Activated T-helper 2 cell treated with anti-CD3 and anti-CD28 coated beads, Interferon-gamma antibody, Interleukin-2, Interleukin-4, amounts not matched to agents 10 μg/mL and 5 μg/mL and 100 μg/mL, durations not matched to agents 14 hours and 24 hours and 36 hours (primary cell): ENCODE measurements around the gene TMPO. TPM values are rescaled to one million over a fixed set of nuclear protein-coding genes. Genes with fewer than 3 reads are reported as not detected.
"Not testable (repeated sequence)": the region's sequence is repeated elsewhere in the genome, so short reads cannot be mapped to it uniquely, and the experiment has no call there.

Source experiments
- DNase-seq: peaks from one replicate; pipeline ENCODE4 v3.0.0; 2021; ENCODE audit warnings: low spot score
- H3K27ac Mint-ChIP-seq: one replicate; pipeline ENCODE4 v1.8.0; 2021; ENCODE audit warnings: mixed read lengths
- H3K27me3 Mint-ChIP-seq: one replicate; pipeline ENCODE4 v1.8.0; 2021; ENCODE audit warnings: low read depth, mixed read lengths
- H3K36me3 Mint-ChIP-seq: one replicate; pipeline ENCODE4 v1.8.0; 2021; ENCODE audit warnings: low read depth, mixed read lengths
- H3K4me1 Mint-ChIP-seq: one replicate; pipeline ENCODE4 v1.8.0; 2021; ENCODE audit warnings: low read depth, mixed read lengths
- H3K4me3 Mint-ChIP-seq: one replicate; pipeline ENCODE4 v1.8.0; 2021; ENCODE audit warnings: low read depth, mild to moderate bottlenecking, moderate library complexity, mixed read lengths
- H3K9me3 Mint-ChIP-seq: one replicate; pipeline ENCODE4 v1.8.0; 2021; ENCODE audit warnings: mixed read lengths
- intact Hi-C: fragments of 100-400 bp; cut with micrococcal nuclease; formaldehyde crosslinking; loops from one replicate; pipeline ENCODE4 v1.15.1; 2023
- total RNA-seq: library from RNA; stranded (reverse); gene quantifications from 2 replicates; pipeline ENCODE4 v1.2.3, GENCODE V29; 2022

The TMPO gene
- total RNA-seq, 1 donor from 2014 or later: 384 TPM

DNA sequence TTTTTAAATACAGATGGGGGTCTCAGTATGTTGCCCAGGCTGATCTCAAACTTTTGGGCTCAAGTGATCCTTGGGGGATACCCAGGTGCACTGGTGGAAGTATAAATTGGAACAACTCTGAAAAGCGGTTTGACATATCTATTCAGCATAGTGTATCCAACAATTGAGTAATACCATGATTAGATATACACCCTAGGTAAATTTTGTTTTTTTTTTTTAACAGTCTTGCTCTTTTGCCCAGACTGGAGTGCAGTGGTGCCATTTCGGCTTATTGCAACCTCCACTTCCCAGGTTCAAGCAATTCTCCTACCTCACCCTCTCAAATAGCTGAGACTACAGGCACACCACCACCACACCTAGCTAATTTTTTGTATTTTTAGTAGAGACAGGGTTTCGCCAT lies 46.5 kb downstream of the TMPO start:
- H3K27me3 Mint-ChIP-seq: no peaks in the 10 kb centered on the region
- intact Hi-C loops: no loop called here
- H3K4me3 Mint-ChIP-seq: no peak overlapping the region
- no peaks in the 10 kb centered on the region for H3K36me3 Mint-ChIP-seq
- H3K9me3 Mint-ChIP-seq: no peaks in the 10 kb centered on the region
- H3K4me1 Mint-ChIP-seq: peaks cover 4% of the 10 kb centered on the region
- DNase-seq: no peak
- no peak overlapping the region for H3K27ac Mint-ChIP-seq

DNA sequence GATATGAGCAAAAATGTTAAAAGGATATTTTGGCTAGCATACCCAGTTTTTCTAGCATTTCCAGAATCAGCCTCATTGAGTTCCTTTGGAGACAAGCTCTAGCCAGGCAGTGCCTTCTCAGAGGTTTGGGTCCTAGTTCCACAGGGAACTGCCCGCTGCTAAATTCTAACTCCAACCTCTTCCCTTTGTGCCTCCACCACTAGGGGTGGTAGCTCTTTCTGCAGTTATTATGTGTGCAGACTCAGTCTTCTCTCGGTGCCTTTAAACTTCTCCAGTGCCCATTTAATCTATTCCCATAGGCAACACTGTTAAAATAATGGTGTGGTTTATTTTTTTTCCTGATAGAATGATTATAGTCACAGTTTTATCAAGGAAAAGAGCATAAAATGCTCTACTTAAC lies 56.6 kb downstream of the TMPO start:
- DNase-seq: no peak
- Mint-ChIP-seq H3K36me3 (no peaks in the 10 kb centered on the region), H3K4me3 (no peak overlapping the region), H3K27ac (no peak overlapping the region), H3K4me1 (no peaks in the 10 kb centered on the region), H3K27me3 (no peaks in the 10 kb centered on the region), H3K9me3 (no peaks in the 10 kb centered on the region)
- intact Hi-C loops: no loop called here

DNA sequence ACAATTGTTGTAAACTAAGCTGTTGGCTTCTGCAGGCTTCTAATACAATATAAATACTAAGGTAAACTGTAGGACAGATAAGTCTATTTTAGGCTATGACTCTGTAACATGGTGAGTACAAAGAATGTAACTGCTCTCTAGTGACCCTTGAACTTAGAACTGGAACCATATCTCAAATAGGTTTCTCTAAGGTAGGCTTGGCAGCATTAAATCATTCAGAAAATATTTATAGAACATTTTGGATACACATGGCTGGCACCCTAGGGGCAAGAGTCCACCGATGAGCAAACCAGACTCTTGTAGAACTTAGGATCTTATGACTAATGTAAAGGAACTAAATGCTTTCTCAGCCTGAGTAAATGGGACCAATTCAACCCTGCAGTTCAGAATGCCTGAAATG lies 58.7 kb downstream of the TMPO start:
- Mint-ChIP-seq H3K4me3 (no peak overlapping the region), H3K4me1 (no peaks in the 10 kb centered on the region), H3K9me3 (no peaks in the 10 kb centered on the region), H3K27ac (no peak overlapping the region), H3K27me3 (no peaks in the 10 kb centered on the region), H3K36me3 (no peaks in the 10 kb centered on the region)
- intact Hi-C loops: no loop called here
- DNase-seq: no peak

DNA sequence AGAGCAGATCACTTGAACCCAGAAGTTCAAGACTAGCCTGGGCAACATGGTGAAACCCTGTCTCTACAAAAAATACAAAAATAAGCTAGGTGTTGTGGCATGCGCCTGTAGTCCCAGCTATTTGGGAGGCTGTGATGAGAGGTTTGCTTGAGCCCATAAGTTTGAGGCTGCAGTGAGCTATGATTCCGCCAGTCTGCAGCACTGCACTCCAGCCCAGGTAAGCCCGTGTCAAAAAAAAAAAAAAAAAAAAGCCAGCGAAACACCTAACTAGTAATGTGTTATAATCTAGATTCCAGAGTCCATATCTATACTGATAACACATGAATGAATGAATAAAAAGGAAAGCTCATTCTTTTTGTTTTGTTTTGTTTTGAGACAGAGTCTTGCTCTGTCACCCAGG lies 59.6 kb downstream of the TMPO start:
- no peak overlapping the region for H3K4me3 Mint-ChIP-seq
- H3K36me3 Mint-ChIP-seq: no peaks in the 10 kb centered on the region
- no peaks in the 10 kb centered on the region for H3K9me3 Mint-ChIP-seq
- H3K27me3 Mint-ChIP-seq: no peaks in the 10 kb centered on the region
- intact Hi-C loops: no loop called here
- no peaks in the 10 kb centered on the region for H3K4me1 Mint-ChIP-seq
- no peak overlapping the region for H3K27ac Mint-ChIP-seq
- DNase-seq: no peak

DNA sequence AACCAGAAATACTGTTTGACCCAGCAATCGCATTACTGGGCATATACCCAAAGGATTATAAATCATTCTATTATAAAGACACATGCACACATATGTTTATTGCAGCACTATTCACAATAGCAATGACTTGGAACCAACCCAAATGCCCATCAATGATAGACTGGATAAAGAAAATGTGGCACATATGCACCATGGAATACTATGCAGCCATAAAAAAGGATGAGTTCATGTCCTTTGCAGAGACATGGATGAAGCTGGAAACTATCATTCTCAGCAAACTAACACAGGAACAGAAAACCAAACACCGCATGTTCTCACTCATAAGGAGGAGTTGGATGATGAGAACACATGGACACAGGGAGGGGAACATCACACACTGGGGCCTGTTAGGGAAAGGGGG lies 61.4 kb downstream of the TMPO start:
- H3K4me3 Mint-ChIP-seq, intact Hi-C loops, H3K36me3 Mint-ChIP-seq, H3K9me3 Mint-ChIP-seq, H3K27ac Mint-ChIP-seq, H3K4me1 Mint-ChIP-seq, H3K27me3 Mint-ChIP-seq, DNase-seq: not testable (repeated sequence)

DNA sequence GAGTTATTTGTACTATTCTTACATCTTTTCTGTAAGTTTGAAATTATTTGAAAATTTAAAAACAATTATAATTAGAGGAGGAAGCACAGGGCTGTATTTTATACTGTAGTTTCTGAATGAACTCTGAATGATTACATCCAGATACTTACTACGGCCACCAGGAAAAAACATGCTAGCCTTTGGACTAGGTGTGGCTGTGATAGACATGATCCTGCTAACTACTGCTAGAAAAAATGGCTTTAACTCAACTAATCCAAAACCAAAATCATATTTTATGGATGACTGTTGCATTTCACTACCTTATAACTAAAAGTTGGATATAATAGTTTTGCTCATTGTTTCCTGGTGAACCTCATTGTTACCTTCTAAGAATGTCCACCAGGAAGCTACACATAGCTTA lies 63.0 kb downstream of the TMPO start:
- Mint-ChIP-seq H3K27ac (no peak overlapping the region), H3K4me3 (no peak overlapping the region), H3K4me1 (no peaks in the 10 kb centered on the region), H3K27me3 (peaks cover 10% of the 10 kb centered on the region), H3K9me3 (no peaks in the 10 kb centered on the region), H3K36me3 (no peaks in the 10 kb centered on the region)
- DNase-seq: no peak
- intact Hi-C loops: no loop called here

DNA sequence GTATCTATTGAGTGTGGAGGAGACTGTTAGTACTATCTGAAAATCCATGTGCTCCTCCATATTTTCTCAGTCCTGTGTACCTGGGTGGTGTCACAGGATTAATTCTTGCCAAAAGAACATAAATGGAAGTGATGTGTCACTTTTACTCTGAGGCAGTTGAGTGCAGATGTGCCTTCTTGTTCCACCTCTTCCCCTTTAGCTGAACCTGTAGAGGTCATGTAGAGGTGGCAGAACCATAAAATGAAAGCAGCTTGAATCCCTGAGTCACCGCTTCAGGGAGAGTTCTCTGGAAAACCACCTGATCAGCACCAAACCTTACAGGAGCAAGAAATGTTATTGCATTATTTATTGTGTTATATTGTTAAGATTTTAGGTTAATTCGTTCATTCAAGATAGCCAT lies 63.4 kb downstream of the TMPO start:
- no peaks in the 10 kb centered on the region for H3K4me1 Mint-ChIP-seq
- peaks cover 10% of the 10 kb centered on the region for H3K27me3 Mint-ChIP-seq
- intact Hi-C loops: no loop called here
- no peaks in the 10 kb centered on the region for H3K36me3 Mint-ChIP-seq
- H3K4me3 Mint-ChIP-seq: no peak overlapping the region
- no peak for DNase-seq
- H3K27ac Mint-ChIP-seq: no peak overlapping the region
- no peaks in the 10 kb centered on the region for H3K9me3 Mint-ChIP-seq

DNA sequence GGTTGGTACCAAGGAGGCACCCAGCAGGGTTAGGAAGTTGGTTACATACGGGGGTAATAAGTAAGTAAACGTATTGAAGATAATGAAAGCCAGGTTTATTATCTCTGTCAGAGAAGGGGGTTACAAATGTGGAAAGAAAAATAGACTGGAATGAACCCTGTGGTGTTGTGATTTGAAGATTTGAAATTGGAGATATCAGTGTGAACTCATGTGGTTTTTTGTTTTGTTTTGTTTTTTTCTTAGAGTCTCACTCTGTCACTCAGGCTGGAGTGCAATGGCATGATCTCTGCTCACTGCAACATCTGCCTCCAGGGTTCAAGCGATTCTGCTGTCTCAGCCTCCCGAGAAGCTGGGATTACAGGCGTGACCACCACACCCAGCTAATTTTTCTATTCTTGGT lies 64.0 kb downstream of the TMPO start:
- no peak for DNase-seq
- no peak overlapping the region for H3K27ac Mint-ChIP-seq
- intact Hi-C loops: no loop called here
- no peaks in the 10 kb centered on the region for H3K9me3 Mint-ChIP-seq
- peaks cover 10% of the 10 kb centered on the region for H3K27me3 Mint-ChIP-seq
- H3K4me3 Mint-ChIP-seq: no peak overlapping the region
- H3K36me3 Mint-ChIP-seq: no peaks in the 10 kb centered on the region
- no peaks in the 10 kb centered on the region for H3K4me1 Mint-ChIP-seq

DNA sequence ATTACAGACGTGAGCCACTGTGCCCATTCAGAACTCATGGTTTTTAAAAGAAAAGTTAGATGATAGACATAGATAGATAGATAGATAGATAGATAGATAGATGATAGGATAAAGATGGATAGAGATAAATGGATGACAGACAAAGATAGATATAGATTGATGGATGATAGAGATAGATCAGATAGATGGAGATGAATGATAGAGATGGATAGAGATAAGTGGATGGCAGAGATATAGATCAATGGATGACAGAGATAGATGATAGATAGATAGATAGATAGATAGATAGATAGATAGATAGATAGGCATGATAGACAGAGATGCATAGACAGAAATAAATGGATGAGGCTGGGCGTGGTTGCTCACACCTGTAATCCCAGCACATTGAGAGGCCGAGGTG lies 64.4 kb downstream of the TMPO start:
- Mint-ChIP-seq H3K4me1 (no peaks in the 10 kb centered on the region), H3K36me3 (no peaks in the 10 kb centered on the region)

DNA sequence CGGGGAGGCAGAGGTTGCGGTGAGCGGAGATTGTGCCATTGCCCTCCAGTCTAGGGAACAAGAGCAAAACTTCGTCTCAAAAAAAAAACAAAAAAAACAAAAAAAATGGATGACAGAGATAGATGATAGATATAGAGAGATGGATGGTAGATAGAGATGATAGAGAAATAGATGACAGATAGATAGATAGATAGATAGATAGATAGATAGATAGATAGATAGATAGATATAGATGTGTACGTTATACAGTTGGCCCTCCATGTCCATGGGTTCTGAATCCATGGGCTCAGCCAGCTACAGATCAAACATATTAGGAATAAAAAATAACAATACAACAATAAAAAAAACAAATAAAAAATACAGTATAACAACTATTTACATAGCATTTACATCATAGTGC lies 65.3 kb downstream of the TMPO start:
- H3K27me3 Mint-ChIP-seq: peaks cover 10% of the 10 kb centered on the region
- intact Hi-C loops: no loop called here
- H3K9me3 Mint-ChIP-seq: no peaks in the 10 kb centered on the region
- no peaks in the 10 kb centered on the region for H3K4me1 Mint-ChIP-seq
- H3K36me3 Mint-ChIP-seq: no peaks in the 10 kb centered on the region
- no peak overlapping the region for H3K27ac Mint-ChIP-seq
- no peak overlapping the region for H3K4me3 Mint-ChIP-seq
- DNase-seq: no peak

More for the DNA sequence above, 64.4 kb downstream of the TMPO start:
- Mint-ChIP-seq H3K27me3 (peaks cover 10% of the 10 kb centered on the region), H3K4me3 (no peak overlapping the region), H3K27ac (no peak overlapping the region), H3K9me3 (no peaks in the 10 kb centered on the region)
- intact Hi-C loops: no loop called here
- no peak for DNase-seq

DNA sequence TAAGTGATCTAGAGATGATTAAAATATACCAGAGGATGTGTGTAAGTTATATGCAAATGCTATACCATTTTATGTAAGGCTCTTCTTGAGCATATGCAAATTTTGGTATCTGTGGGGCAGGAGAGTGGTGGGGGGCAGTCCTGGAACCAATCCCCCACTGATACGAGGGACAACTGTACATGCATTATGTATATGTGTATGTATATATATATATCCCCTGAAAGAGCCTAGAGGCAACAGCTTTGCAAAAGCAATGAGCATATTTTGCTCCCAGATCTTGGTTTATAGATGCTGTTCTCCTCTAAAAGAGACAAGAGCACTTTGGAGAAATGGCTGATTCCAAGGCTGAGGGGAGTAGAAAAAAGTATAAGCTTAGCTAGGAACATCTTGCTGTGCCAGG lies 65.7 kb downstream of the TMPO start:
- no peak for DNase-seq
- H3K27ac Mint-ChIP-seq: no peak overlapping the region
- intact Hi-C loops: no loop called here
- H3K4me1 Mint-ChIP-seq: no peaks in the 10 kb centered on the region
- H3K9me3 Mint-ChIP-seq: no peaks in the 10 kb centered on the region
- H3K36me3 Mint-ChIP-seq: no peaks in the 10 kb centered on the region
- peaks cover 10% of the 10 kb centered on the region for H3K27me3 Mint-ChIP-seq
- H3K4me3 Mint-ChIP-seq: no peak overlapping the region

DNA sequence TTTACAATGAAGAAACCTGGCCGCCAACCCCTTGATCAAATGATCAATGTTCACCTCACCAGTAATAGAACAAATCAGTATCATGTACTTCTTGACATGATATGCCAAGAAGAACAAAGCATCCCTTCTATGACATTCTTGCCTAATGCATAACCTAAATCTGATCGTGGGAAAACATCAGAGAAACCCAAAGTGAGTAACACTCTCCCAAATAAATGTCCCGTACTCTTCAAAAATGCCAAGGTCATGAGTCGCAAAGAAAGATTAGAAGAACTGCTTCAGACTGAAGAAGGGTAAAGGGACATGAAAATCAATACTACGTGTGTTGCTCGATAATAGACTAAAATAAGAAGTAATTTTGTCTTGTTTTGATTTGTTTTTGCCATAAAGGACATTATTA lies 66.7 kb downstream of the TMPO start:
- H3K4me3 Mint-ChIP-seq: no peak overlapping the region
- no peaks in the 10 kb centered on the region for H3K9me3 Mint-ChIP-seq
- peaks cover 10% of the 10 kb centered on the region for H3K27me3 Mint-ChIP-seq
- intact Hi-C loops: no loop called here
- DNase-seq: no peak
- no peaks in the 10 kb centered on the region for H3K4me1 Mint-ChIP-seq
- no peaks in the 10 kb centered on the region for H3K36me3 Mint-ChIP-seq
- no peak overlapping the region for H3K27ac Mint-ChIP-seq

DNA sequence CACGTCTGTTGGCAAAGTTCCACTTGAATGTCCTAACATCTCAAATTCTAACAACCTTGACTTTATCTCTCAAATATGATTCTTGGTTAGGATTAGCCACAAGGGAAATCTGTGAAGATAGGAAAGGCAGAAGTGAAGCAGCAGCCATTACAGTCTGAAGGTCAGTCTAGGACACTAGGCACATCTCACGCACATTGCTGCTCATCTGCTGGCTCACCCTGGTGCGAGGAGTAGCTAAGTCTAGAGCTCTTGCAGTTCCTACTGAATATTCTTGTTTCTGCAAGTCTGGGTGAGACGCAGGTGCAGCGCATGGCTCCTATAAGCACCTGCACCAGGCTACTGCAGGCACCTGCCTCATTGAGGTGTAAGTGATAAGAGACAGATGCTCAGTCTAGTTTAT lies 71.7 kb downstream of the TMPO start:
- H3K27me3 Mint-ChIP-seq: peaks cover 4% of the 10 kb centered on the region
- no peak overlapping the region for H3K4me3 Mint-ChIP-seq
- H3K4me1 Mint-ChIP-seq: peaks cover 3% of the 10 kb centered on the region
- no peak overlapping the region for H3K27ac Mint-ChIP-seq
- DNase-seq: no peak
- intact Hi-C loops: no loop called here
- no peaks in the 10 kb centered on the region for H3K36me3 Mint-ChIP-seq
- no peaks in the 10 kb centered on the region for H3K9me3 Mint-ChIP-seq

DNA sequence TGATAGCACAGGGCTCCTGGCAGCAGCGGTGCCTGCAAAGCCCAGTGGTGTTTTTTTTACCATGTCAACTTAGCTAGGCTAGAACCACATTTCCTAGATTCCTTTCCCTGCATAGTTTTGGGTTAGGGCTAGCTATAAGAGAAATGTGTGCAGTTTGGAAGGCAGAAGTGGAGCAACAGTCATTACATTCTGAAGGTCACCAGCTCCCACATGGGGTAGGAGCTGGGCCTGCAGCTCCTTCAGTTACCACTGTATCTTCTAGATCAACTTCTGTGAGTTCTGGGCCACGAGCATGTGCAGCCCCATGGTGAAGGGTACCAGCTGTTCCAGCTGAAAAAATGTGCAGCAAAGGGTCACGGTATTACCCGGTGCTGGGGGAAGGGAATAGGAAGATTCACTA lies 75.8 kb downstream of the TMPO start:
- intact Hi-C loops: loop anchor here (5.0 kb wide), 2 partner anchors 151 to 1611 kb away; partner anchors contain the start of gene ACTR6
- peak overlapping the region; percentile 70 for H3K27ac Mint-ChIP-seq
- peaks cover 26% of the 10 kb centered on the region for H3K36me3 Mint-ChIP-seq
- H3K9me3 Mint-ChIP-seq: no peaks in the 10 kb centered on the region
- no peaks in the 10 kb centered on the region for H3K27me3 Mint-ChIP-seq
- no peak for DNase-seq
- peak overlapping the region; percentile 65 for H3K4me3 Mint-ChIP-seq
- peaks cover 16% of the 10 kb centered on the region for H3K4me1 Mint-ChIP-seq
